HepG2 (cell line): ENCODE data around the gene TTLL10. TPM values are rescaled to one million over a fixed set of nuclear protein-coding genes. Genes with fewer than 3 reads are reported as not detected.

Source experiments
- ATAC-seq: fragments of 200-7000 bp; cut with Tn5 transposase; 3 replicates; pipeline ENCODE4 v1.9.1; 2020; ENCODE audit warnings: mild to moderate bottlenecking, moderate library complexity
- BruUV-seq: library from RNA; stranded (reverse); fragments of 400-500 nt; replicated peaks from 2 replicates; lab custom pipeline; 2021; lab: Mats Ljungman, UMichigan
- CTCF ChIA-PET: fragments of 300-600 bp; formaldehyde crosslinking; extraction: SDS; loops from one replicate; lab custom pipeline; 2021; ENCODE audit warnings: low total read pairs, inconsistent platforms, low intra/inter-chr PET ratio; lab: Yijun Ruan, JAX
- POLR2A ChIA-PET: fragments of 350-600 bp; sonication (Branson Sonifier 250); formaldehyde crosslinking; loops from one replicate; lab custom pipeline; 2020; ENCODE audit warnings: antibody characterized with exemption, inconsistent platforms; lab: Yijun Ruan, JAX
- DNase-seq: peaks from one replicate; pipeline ENCODE4 v3.0.0-alpha.2; 2015; ENCODE audit warnings: low spot score
- FAIRE-seq: peaks from 3 replicates; lab custom pipeline; 2011; peaks lifted over from hg19 to GRCh38; lab: Jason Lieb, UNC
- H2AFZ ChIP-seq: one replicate; pipeline ENCODE4 v1.6.1; 2011; ENCODE audit warnings: low read length, inconsistent platforms
- H3K27ac ChIP-seq: fragments of 300-600 bp; 3 replicates; pipeline ENCODE4 v1.8.0; 2011; ENCODE audit warnings: mixed run types, mild to moderate bottlenecking, mixed read lengths, low read length, inconsistent platforms; ENCODE audit not compliant: insufficient read depth; ENCODE audit errors: extremely low read length
- H3K27me3 ChIP-seq, 2 experiments: fragments of 200-600 bp in 1 of 2; 2 replicates in 1 of 2; 3 replicates in 1 of 2; pipeline versions ENCODE4 v1.6.0 to v1.8.0; 2011; ENCODE audit warnings: low read length in 2 of 2, mild to moderate bottlenecking in 2 of 2, moderate library complexity in 2 of 2, inconsistent platforms in 1 of 2; ENCODE audit not compliant: insufficient read depth in 2 of 2, control insufficient read depth in 1 of 2
- H3K36me3 ChIP-seq, 2 experiments: fragments of 200-600 bp in 1 of 2; replicated peaks in 1 of 2; 2 replicates in 1 of 2; 3 replicates in 1 of 2; pipeline versions ENCODE4 v1.5.1 to v1.8.0; 2011; ENCODE audit warnings: low read length in 2 of 2, inconsistent platforms in 1 of 2; ENCODE audit not compliant: insufficient read depth in 2 of 2, control insufficient read depth in 1 of 2
- H3K4me1 ChIP-seq: 2 replicates; pipeline ENCODE4 v1.5.1; 2012; ENCODE audit warnings: low read length, inconsistent platforms; ENCODE audit not compliant: insufficient read depth
- H3K4me2 ChIP-seq: 2 replicates; pipeline ENCODE4 v1.6.0; 2011; ENCODE audit warnings: low read depth, low read length, inconsistent platforms
- H3K4me3 ChIP-seq, 3 experiments: fragments of 200-600 bp in 1 of 3; sonication (generic), shearing (Covaris generic) in 1 of 3; replicated peaks in 1 of 3; 2 replicates each; pipeline ENCODE4 v1.5.1; 2011 to 2016; ENCODE audit warnings: low read length in 3 of 3, inconsistent platforms in 2 of 3, low read depth in 2 of 3, mild to moderate bottlenecking in 2 of 3, control low read depth in 1 of 3, mixed read lengths in 1 of 3; ENCODE audit not compliant: insufficient read depth in 1 of 3
- H3K79me2 ChIP-seq: one replicate; pipeline ENCODE4 v1.6.1; 2011; ENCODE audit warnings: low read length, inconsistent platforms; ENCODE audit not compliant: insufficient read depth
- H3K9ac ChIP-seq: 2 replicates; pipeline ENCODE4 v1.6.0; 2011; ENCODE audit warnings: mild to moderate bottlenecking, low read depth, low read length, inconsistent platforms; ENCODE audit not compliant: insufficient read depth
- H3K9me3 ChIP-seq: 2 replicates; pipeline ENCODE4 v1.5.1; 2012; ENCODE audit warnings: mild to moderate bottlenecking, low read length
- H4K20me1 ChIP-seq: 2 replicates; pipeline ENCODE4 v1.6.0; 2011; ENCODE audit warnings: inconsistent platforms, mild to moderate bottlenecking, low read length, moderate library complexity; ENCODE audit not compliant: insufficient read depth
- AGO2 ChIP-seq: fragments of 200-400 bp; formaldehyde crosslinking; optimal IDR thresholded peaks from 2 replicates; pipeline ENCODE3; 2017; ENCODE audit warnings: mild to moderate bottlenecking, low read depth, low read length, moderate library complexity
- ATF3 ChIP-seq: sonication (generic); formaldehyde crosslinking; IDR thresholded peaks from 2 replicates; pipeline ENCODE4 v1.4.0; 2020; ENCODE audit warnings: missing genetic modification reagents
- BCL6 ChIP-seq: IDR thresholded peaks from 2 replicates; pipeline ENCODE4 v1.6.1; 2016; ENCODE audit warnings: missing genetic modification reagents, missing compliant biosample characterization
- CEBPZ ChIP-seq: IDR thresholded peaks from 2 replicates; pipeline ENCODE4 v1.6.1; 2012; ENCODE audit warnings: low read length, improper control_type of control experiment
- CENPX ChIP-seq: sonication (generic); formaldehyde crosslinking; IDR thresholded peaks from 2 replicates; pipeline ENCODE4 v1.9.0; 2021; ENCODE audit warnings: mild to moderate bottlenecking, missing genetic modification reagents, moderate library complexity
- FIP1L1 ChIP-seq: fragments of 200-400 bp; formaldehyde crosslinking; IDR thresholded peaks from 2 replicates; pipeline ENCODE4 v1.6.1; 2018; ENCODE audit warnings: low read depth, mild to moderate bottlenecking, low read length, moderate library complexity, borderline replicate concordance; ENCODE audit not compliant: insufficient read depth
- GPN1 ChIP-seq: sonication (generic); formaldehyde crosslinking; IDR thresholded peaks from 2 replicates; pipeline ENCODE4 v1.5.1; 2020; ENCODE audit warnings: missing genetic modification reagents, borderline replicate concordance
- KLF6 ChIP-seq: IDR thresholded peaks from 2 replicates; pipeline ENCODE4 v1.8.0; 2016; ENCODE audit warnings: missing biosample characterization, missing genetic modification reagents
- RBFOX2 ChIP-seq: fragments of 200-400 bp; formaldehyde crosslinking; IDR thresholded peaks from 2 replicates; pipeline ENCODE4 v1.6.1; 2017; ENCODE audit warnings: low read depth, mild to moderate bottlenecking, low read length
- RXRA ChIP-seq: sonication (generic); formaldehyde crosslinking; IDR thresholded peaks from 2 replicates; pipeline ENCODE4 v1.5.1; 2020; ENCODE audit warnings: missing genetic modification reagents
- SOX13 ChIP-seq, 3 experiments: fragments of 450-650 bp in 1 of 3; sonication (generic) in 1 of 3; formaldehyde crosslinking in 1 of 3; IDR thresholded peaks in 2 of 3; conservative IDR thresholded peaks in 1 of 3; 2 replicates each; pipeline versions ENCODE4 v1.5.0 to v1.6.1; 2016 to 2020; ENCODE audit warnings: antibody characterized with exemption in 1 of 3, mild to moderate bottlenecking in 1 of 3, missing compliant biosample characterization in 1 of 3, missing genetic modification reagents in 1 of 3, moderate library complexity in 1 of 3
- STAG1 ChIP-seq: sonication (generic); formaldehyde crosslinking; IDR thresholded peaks from 2 replicates; pipeline ENCODE4 v1.4.0; 2020; ENCODE audit warnings: missing genetic modification reagents
- ZFP82 ChIP-seq: sonication (generic); formaldehyde crosslinking; IDR thresholded peaks from 2 replicates; pipeline ENCODE4 v1.5.1; 2020; ENCODE audit warnings: mild to moderate bottlenecking, missing genetic modification reagents, borderline replicate concordance
- ZNF280B ChIP-seq: sonication (generic); formaldehyde crosslinking; IDR thresholded peaks from 2 replicates; pipeline ENCODE4 v1.5.0; 2020; ENCODE audit warnings: missing genetic modification reagents, mild to moderate bottlenecking, borderline replicate concordance
- WGBS: methylation state at CpG from one replicate; pipeline ENCODE4 v1.1.6; 2017; ENCODE audit warnings: low lambda C conversion rate; 5-methylcytosine and 5-hydroxymethylcytosine counted together
- in situ Hi-C: cut with HindIII; loops from 2 replicates; pipeline ENCODE4 v1.10.0; 2017; ENCODE audit warnings: low pct_unique_long_range_greater_than_20kb; ENCODE audit not compliant: extremely low pct_ligation_motif_present
- intact Hi-C: fragments of 100-400 bp; cut with micrococcal nuclease; formaldehyde crosslinking; loops from one replicate; pipeline ENCODE4 v1.10.0; 2022; ENCODE audit not compliant: unreplicated experiment
- polyA plus RNA-seq, 8 experiments: library from polyadenylated mRNA; depleted of rRNA in 3 of 8; stranded (reverse) in 7 of 8; unstranded in 1 of 8; fragments of >200 nt; fragmentation: Illumina TruSeq in 4 of 8; extraction: Trizol in 4 of 8; gene quantifications; 2 replicates each; pipeline versions ENCODE4 v1.2.1 to v1.2.3, GENCODE V29; 2011 to 2016; ENCODE audit warnings: low read depth in 4 of 8, missing spikeins in 1 of 8, mixed read lengths in 1 of 8; ENCODE audit not compliant: insufficient read depth in 1 of 8
- total RNA-seq, 5 experiments: library from RNA; depleted of rRNA; stranded (reverse); fragments of >200 nt; fragmentation: Illumina TruSeq; extraction: Trizol; gene quantifications; 2 replicates each; pipeline ENCODE4 v1.2.3, GENCODE V29; 2016; ENCODE audit warnings: low read depth in 1 of 5

The TTLL10 gene
- total and polyA plus RNA-seq, 2 of the 13 experiments (the other 11 are each of a cell fraction or from before 2014, with no cell fraction given), result not detected

GRCh38 chr1:1225238-1225845 is 51.7 kb downstream of the TTLL10 start:
- BruUV-seq, result no TSS peak
- FAIRE-seq, result no peak
- Histone ChIP-seq H3K79me2 (peaks cover 38% of the 10 kb centered on the region), H3K27ac (no peak overlapping the region), H3K9me3 (no peaks in the 10 kb centered on the region), H3K4me2 (no peak overlapping the region), H3K27me3 (no peaks in the 10 kb centered on the region), H2AFZ (no peak overlapping the region), H3K36me3 (peaks cover 34 to 72% of the 10 kb centered on the region in 2 experiments), H3K9ac (no peak overlapping the region), H4K20me1 (0 out of 2 replicates have a peak, but pooled peaks cover 7% of the 10 kb centered on the region), H3K4me1 (peaks cover 11% of the 10 kb centered on the region), H3K4me3 (no peak overlapping the region)
- DNase-seq, result no peak
- in situ Hi-C loops (no loop called here), intact Hi-C loops (no loop called here)
- 98% methylated on average over 12 of the region's 34 CpGs for WGBS
- POLR2A ChIA-PET, result no interaction called here
- no peak for ATAC-seq
- CTCF ChIA-PET, result no interaction called here
- TF ChIP-seq SOX13 (IDR thresholded peaks at IDR 0.05) (no peak), SOX13 (CRISPR knock-in tag; conservative IDR thresholded peaks at IDR 0.05 in 1 of 2, IDR thresholded peaks at IDR 0.05 in 1 of 2) (no peak), FIP1L1 (no peak), CEBPZ (no peak), RXRA (CRISPR knock-in tag) (no peak), ZFP82 (no peak), ATF3 (CRISPR knock-in tag) (no peak), CENPX (CRISPR knock-in tag) (no peak), KLF6 (CRISPR knock-in tag) (no peak), STAG1 (no peak), BCL6 (CRISPR knock-in tag) (no peak), GPN1 (CRISPR knock-in tag) (no peak), AGO2 (peak; percentile 83), ZNF280B (CRISPR knock-in tag) (0 out of 2 replicates have a peak, but pooled peaks have one; percentile 17), RBFOX2 (peak; percentile 68; the same call in 1 of the 2 replicates)
